ENCODE measurements around the gene MAP1S. TPM values are rescaled to one million over a fixed set of nuclear protein-coding genes. Genes with fewer than 3 reads are reported as not detected.

MAP1S gene
- polyA plus RNA-seq, 3 donors: 11.0 to 27.8 (median 13.9) TPM

DNA sequence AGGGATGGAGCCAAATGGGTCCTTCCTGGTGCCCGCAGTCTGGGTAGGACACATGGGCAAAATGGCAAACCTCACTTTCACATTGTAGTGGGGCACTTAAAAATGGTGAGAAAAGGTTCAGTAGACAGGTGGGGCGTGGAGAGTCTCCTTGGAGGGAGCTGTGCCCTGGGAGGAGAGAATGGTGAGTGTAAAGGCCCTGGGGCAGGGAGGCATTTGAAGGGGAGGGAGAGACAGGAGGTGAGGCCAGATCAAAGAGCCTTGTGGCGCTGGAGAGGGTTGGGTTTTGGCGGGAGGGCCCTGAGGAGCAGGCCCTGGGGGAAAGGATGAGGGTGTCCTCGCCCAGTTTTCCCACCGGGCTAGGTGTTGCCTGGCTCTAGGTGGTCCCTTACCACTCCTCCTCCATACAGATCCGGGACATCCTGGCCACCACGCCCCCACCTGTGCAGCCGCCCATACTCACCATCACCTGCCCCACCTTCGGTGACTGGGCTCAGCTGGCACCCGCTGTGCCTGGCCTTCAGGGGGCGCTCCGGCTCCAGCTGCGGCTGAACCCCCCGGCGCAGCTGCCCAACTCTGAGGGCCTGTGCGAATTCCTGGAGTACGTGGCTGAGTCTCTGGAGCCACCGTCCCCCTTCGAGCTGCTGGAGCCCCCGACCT, 6.3 kb downstream of the MAP1S start:
- H3K27ac ChIP-seq (ENCODE audit: low read depth, low read length): no peak overlapping the region
- WGBS, 3 donors: 87 to 93% (median 91%) methylated on average over 20 to 21 of the region's 21 CpGs

DNA sequence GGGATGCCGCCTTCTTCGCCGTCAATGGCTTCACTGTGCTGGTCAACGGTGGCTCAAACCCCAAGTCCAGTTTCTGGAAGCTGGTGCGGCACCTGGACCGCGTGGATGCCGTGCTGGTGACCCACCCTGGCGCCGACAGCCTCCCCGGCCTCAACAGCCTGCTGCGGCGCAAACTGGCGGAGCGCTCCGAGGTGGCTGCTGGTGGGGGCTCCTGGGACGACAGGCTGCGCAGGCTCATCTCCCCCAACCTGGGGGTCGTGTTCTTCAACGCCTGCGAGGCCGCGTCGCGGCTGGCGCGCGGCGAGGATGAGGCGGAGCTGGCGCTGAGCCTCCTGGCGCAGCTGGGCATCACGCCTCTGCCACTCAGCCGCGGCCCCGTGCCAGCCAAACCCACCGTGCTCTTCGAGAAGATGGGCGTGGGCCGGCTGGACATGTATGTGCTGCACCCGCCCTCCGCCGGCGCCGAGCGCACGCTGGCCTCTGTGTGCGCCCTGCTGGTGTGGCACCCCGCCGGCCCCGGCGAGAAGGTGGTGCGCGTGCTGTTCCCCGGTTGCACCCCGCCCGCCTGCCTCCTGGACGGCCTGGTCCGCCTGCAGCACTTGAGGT, 7.0 kb downstream of the MAP1S start:
- WGBS, 3 donors: 94 to 96% (median 94%) methylated on average over 56 to 59 of the region's 59 CpGs
- H3K27ac ChIP-seq (ENCODE audit: low read depth, low read length): no peak overlapping the region

DNA sequence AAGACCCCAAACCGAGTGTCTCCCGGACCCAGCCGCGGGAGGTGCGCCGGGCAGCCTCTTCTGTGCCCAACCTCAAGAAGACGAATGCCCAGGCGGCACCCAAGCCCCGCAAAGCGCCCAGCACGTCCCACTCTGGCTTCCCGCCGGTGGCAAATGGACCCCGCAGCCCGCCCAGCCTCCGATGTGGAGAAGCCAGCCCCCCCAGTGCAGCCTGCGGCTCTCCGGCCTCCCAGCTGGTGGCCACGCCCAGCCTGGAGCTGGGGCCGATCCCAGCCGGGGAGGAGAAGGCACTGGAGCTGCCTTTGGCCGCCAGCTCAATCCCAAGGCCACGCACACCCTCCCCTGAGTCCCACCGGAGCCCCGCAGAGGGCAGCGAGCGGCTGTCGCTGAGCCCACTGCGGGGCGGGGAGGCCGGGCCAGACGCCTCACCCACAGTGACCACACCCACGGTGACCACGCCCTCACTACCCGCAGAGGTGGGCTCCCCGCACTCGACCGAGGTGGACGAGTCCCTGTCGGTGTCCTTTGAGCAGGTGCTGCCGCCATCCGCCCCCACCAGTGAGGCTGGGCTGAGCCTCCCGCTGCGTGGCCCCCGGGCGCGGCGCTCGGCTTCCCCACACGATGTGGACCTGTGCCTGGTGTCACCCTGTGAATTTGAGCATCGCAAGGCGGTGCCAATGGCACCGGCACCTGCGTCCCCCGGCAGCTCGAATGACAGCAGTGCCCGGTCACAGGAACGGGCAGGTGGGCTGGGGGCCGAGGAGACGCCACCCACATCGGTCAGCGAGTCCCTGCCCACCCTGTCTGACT, 7.9 kb downstream of the MAP1S start:
- H3K27ac ChIP-seq (ENCODE audit: low read depth, low read length): no peak overlapping the region
- WGBS, 3 donors: 88 to 93% (median 90%) methylated on average over 39 to 62 of the region's 62 CpGs

DNA sequence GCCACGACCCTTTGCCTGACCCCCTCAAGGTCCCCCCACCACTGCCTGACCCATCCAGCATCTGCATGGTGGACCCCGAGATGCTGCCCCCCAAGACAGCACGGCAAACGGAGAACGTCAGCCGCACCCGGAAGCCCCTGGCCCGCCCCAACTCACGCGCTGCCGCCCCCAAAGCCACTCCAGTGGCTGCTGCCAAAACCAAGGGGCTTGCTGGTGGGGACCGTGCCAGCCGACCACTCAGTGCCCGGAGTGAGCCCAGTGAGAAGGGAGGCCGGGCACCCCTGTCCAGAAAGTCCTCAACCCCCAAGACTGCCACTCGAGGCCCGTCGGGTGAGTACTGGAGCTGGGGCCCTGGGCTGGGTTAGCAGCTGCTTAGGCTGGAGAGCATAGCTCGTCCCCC, 8.6 kb downstream of the MAP1S start:
- WGBS, 3 donors: 91 to 94% (median 94%) methylated on average over 19 of the region's 19 CpGs
- no peak overlapping the region for H3K27ac ChIP-seq (ENCODE audit: low read depth, low read length)

DNA sequence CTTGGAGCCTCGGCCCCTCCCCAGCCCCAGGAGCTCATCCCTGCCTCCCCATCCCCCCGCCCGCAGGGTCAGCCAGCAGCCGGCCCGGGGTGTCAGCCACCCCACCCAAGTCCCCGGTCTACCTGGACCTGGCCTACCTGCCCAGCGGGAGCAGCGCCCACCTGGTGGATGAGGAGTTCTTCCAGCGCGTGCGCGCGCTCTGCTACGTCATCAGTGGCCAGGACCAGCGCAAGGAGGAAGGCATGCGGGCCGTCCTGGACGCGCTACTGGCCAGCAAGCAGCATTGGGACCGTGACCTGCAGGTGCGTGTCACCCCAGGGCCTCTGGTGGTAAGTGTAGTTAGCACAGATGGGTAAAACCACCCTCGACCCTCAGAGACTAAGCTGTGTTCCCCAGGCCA, 13.8 kb downstream of the MAP1S start:
- no peak overlapping the region for H3K27ac ChIP-seq (ENCODE audit: low read depth, low read length)
- 92 to 97% (median 94%) methylated on average over 22 of the region's 22 CpGs for WGBS, 3 donors

DNA sequence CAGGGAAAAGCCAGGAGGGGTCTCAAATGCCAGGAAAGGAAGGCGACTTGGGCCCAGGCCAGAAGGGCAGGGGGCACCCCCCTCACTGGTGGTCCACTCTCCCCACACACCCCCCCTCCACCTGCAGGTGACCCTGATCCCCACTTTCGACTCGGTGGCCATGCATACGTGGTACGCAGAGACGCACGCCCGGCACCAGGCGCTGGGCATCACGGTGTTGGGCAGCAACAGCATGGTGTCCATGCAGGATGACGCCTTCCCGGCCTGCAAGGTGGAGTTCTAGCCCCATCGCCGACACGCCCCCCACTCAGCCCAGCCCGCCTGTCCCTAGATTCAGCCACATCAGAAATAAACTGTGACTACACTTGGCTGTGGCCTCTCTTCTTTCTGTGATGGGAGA, 14.9 kb downstream of the MAP1S start:
- WGBS, 3 donors: 90 to 95% (median 91%) methylated on average over 16 of the region's 16 CpGs
- H3K27ac ChIP-seq (ENCODE audit: low read depth, low read length): no peak overlapping the region

DNA sequence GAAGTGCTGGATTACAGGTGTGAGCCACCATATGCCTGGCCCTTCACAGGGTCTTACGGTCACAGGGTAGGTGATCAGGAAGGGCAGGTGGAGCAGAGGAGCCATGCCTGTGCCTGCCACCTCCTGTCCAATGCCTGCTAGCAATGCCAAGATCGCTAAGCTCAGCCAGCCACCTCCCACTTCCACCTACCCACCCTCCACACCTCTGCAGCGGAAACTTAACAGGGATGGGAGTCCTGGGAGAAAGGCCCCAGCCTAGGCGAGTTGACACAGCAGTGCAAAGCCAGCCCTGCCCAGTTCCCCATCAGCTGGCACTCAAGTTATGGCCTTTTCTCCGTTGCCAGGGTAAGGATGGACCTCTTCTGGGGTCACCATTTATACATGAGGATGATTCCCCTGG, 16.1 kb downstream of the MAP1S start:
- H3K27ac ChIP-seq (ENCODE audit: low read depth, low read length): no peak overlapping the region
- WGBS, 3 donors: 88 to 96% (median 93%) methylated on average over 5 of the region's 5 CpGs

DNA sequence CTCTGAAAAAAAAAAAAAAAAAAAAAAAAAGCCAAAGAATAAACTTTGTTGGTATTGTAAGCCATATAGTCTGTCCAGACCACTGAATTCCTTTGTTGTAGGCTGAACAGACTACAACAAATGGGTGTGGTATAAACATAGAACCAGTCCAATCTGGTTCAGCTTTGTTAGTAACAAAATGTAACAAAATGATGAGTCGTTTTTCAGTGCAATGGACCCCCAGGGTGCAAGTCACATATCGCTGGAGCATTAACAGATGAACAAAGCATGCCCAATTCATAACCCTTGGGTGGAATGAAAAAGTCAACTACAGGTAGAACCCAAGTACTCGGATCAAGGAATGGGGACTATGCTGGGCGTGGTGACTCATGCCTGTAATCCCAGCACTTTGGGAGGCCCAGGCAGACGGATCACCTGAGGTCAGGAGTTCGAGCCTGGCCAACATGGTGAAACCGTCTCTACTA, 18.4 kb downstream of the MAP1S start:
- no peak overlapping the region for H3K27ac ChIP-seq (ENCODE audit: low read depth, low read length)
- 87 to 90% (median 90%) methylated on average over 7 of the region's 7 CpGs for WGBS, 3 donors

DNA sequence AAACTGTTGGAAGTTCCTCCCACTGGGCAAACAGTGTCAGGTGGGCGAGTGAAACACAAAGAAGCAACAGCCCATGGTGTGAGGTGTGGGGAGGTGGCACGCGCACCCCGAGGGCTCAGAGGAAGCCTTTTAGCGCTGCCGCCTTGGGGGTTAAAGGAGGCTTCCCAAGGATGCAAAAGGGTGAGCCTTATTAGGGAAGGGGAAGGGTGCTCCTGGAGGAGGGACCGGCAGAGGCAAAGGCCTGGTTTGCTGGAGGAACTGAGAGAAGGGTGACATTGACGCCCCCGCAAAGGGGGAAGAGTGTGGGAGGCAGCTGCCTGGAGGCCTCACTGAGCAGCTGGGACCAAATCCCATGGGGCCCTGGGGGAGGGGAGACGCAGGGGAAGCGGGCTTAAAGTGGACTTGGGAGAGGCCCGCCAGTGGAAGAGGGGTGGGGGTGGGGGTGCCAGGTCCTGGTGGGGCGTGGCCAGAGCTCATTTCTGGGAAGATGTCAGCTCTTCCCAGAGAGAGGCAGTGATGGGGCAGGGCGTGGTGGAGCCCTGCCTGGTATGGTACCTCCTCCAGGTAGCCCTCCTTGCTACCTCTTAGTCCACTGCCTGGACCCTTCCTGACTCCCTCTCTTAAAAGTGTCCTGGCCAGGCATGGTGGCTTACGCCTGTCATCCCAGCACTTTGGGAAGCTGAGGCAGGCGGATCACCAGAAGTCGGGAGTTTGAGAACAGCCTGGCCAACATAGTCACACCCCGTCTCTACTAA, 20.0 kb downstream of the MAP1S start:
- 67 to 75% (median 74%) methylated on average over 16 to 18 of the region's 18 CpGs for WGBS, 3 donors
- H3K27ac ChIP-seq (ENCODE audit: low read depth, low read length): no peak overlapping the region

DNA sequence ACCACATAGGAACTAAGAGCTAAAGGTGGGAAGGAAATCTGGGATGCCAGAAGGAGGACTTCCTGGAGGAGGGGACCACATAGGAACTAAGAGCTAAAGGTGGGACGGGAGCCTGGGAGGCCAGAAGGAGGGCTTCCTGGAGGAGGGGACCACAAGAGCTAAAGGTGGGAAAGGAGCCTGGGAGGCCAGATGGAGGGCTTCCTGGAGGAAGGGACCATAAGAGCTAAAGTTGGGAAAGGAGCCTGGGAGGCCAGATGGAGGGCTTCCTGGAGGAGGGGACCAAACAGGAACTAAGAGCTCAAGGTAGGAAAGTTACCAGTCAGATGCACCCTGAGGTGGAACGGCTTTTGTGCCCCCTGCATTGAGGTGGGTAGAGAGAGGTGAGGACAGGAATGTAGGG, 22.2 kb downstream of the MAP1S start:
- 91 to 96% (median 95%) methylated on average over 2 of the region's 2 CpGs for WGBS, 3 donors

DNA sequence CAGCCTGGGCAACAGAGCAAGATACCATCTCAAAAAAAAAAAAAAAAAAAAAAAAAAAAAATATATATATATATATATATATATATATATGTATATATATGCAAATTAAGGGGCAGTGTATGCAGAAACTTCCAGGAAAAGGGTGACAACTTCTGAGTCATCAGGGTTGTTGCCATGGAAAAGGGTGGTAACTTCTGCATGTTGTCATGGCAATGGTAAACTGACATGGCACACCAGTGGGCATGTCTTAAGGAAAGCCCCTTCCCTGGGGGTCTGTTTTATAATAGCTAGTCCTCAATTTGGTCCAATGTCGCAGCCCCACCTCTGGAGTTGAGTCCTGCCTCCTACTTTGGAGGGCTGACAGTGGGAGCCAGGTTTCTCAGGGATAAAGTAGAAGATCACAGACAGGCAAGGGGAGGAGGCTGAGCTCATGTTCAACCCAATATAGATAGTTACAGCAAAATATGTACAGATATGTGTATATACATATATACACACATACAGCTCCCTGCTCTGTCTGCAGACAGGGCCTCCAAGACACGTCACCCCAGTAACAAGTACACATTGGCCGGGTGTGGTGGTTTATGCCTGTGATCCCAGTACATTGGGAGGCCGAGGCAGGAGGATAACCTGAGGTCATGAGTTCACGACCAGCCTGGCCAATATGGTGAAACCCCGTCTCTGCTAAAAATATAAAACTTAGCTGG, 24.7 kb downstream of the MAP1S start:
- WGBS, 3 donors: 81 to 85% (median 83%) methylated on average over 6 of the region's 6 CpGs
- no peak overlapping the region for H3K27ac ChIP-seq (ENCODE audit: low read depth, low read length)

More for the DNA sequence above, 22.2 kb downstream of the MAP1S start:
- no peak overlapping the region for H3K27ac ChIP-seq (ENCODE audit: low read depth, low read length)

DNA sequence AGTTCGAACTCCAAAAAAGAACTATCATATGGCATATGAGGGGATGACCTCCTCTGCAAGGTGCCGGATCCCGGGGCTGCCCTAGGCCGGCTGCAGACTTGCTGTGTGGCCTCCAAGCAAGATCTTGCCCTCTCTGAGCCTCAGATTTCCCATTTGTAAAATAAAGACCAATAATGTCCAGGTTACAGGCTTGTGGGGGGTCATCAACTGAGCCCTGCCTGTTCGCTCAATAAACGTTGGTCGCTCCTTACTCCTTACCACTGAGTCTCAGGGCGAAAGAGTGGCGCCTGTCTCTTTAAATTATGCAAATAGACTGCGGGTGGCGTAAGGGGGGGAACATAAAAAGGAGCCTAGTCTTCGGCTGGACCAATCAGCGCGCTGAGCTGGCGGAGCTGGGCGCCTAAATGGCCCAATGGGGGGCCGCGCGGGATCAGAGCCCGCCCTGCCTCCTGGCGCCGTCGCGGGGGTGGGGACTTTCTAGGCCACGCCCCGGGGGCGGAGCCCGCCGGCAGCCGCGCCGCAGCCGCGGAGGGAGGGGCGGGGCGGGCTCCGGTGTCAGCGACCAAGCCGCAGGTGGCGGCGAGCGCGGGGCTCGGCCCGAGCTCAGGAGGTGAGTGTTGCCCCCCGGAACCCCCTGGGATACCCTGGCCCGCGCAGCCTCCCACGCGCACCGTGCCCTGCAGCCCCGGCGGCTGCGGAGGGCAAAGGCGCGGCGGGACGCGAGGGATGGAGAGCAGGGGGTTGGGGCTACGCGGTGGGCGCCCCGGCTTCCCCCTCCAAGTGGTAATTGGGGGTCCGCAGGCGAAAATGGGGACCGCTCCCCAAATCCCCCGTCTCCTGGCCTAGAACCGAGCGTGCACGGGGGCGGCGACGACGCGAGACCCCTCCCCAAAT, 28.2 kb downstream of the MAP1S start:
- WGBS, 3 donors: 7 to 11% (median 7%) methylated on average over 43 to 75 of the region's 75 CpGs
- no peak overlapping the region for H3K27ac ChIP-seq (ENCODE audit: low read depth, low read length)

DNA sequence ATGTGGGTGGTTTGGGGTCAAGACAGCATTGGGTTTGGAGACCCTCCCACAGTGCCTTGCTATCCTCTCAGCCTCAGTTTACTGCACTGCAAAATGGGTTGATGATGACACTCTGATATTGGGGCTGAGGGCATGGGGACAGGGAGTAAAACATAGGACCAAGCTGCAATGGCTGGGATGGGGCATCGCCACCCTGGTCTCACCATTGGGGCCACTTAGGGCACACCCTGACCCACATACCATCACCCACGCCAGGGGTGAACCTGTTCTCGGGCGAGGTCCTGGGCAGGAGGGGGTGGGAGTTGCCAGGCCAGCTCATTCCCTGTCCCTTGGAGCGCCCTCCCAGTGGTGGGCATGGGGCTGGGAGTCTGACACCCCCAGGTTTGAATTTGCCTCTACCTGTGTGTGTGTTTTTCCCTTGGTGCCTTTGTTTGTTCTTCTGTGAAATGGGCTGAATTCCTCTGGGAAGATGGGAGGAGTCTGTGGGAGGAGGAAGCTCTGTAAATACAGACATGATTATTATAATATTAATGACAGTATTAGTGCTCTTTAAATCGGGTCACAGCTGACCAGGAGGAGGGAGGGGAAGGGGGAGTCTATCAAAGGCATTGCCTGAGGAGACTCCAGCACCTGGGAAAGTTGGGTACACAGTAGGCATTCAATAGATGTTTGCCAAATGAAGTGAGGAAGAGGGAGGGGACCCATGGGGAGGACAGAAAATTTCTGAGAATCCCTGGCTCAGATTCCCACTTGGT, 29.8 kb downstream of the MAP1S start:
- 77 to 80% (median 79%) methylated on average over 6 of the region's 6 CpGs for WGBS, 3 donors
- no peak overlapping the region for H3K27ac ChIP-seq (ENCODE audit: low read depth, low read length)

DNA sequence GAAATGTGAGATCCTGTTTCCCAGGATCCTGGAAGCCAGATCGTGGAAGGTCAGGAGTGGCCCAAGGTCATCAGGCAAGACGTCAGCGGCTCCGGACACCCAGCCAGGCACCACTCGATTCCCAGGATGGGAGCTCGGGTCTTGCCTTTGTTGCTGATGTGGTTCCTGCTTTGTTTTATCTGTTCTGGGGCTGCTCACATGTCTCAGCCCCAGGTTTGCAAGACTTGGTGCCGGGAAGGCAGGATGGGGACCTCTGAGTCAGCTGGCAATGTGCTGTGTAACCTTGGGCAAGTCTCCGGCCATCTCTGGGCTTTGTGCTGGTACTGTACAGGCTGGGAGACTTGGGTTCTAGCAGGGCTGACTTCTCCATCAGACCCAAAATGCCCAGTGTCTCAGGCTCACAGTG, 30.6 kb downstream of the MAP1S start:
- H3K27ac ChIP-seq (ENCODE audit: low read depth, low read length): no peak overlapping the region
- 12 to 39% (median 33%) methylated on average over 8 of the region's 8 CpGs for WGBS, 3 donors

DNA sequence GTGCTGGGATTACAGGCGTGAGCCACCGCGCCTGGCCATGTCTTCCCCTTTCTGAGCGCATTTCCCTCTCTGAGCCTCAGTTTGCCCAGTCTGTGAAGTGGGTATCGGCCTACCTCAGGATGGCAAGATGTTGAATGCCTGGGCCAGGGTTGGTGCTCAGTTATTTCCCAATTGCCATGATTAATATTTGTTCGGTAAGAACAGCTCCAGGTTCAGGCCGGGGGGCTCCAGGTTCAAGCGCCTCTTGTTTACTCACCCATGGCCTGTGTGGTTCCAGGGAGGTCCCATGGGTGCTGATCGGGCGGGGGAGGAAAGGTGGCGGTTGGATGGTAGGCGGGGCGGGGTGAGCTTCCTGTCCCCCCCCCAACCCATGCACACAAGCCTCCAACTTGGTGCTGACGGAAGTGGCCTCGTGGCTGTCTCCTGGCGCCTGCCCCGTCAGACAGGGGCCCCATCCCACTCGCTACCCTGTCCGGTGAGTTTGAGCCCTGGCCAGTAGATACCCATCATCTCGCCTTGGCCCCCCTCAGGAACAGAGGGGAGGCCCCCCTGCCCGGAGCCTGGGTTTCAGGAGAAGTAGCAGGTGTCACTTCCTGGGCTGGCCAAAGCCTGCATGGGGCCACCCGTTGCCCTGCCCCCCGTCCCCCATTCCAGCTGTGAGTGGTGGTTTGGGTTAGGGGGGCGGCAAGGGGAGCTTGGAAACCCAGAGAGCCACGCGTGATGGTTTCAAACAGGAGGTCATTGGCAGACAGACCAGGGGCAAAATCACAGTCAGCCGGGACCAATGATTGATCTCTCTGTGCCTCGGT, 32.0 kb downstream of the MAP1S start, which contains the start of gene FCHO1:
Gene FCHO1, plus strand, starts transcription at position 375 of the 809 bp plus-strand sequence. CDS start 3,688 bp downstream, outside the sequence.
- no peak within 1 kb of the TSS for H3K27ac ChIP-seq (ENCODE audit: low read depth, low read length)
- WGBS, 3 donors: 36 to 59% (median 40%) methylated on average over 28 of the region's 28 CpGs

DNA sequence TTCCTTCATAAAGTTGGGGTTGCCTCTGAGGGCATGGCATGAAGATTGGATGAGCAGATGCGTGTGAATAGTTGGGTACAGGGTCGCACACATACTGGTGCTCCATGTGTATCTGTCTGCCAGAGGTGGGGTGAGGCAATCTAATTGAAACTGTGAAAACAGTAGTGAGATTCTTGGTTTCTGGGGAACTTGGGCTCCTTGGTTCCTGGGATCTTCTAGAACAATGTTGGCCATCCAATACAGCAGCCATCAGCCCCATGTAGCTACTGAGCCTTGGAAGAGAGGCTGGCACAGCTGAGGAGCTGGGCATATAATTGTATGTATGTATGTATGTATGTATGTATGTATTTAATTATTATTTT, 32.6 kb downstream of the MAP1S start:
- H3K27ac ChIP-seq (ENCODE audit: low read depth, low read length): no peak overlapping the region

More for the DNA sequence above, 32.6 kb downstream of the MAP1S start:
- 50 to 65% (median 59%) methylated on average over 2 of the region's 2 CpGs for WGBS, 3 donors

Measured in adipose tissue (tissue), 3 donors.